ENCODE measurements around the gene MS4A10.

Gene MS4A10

DNA sequence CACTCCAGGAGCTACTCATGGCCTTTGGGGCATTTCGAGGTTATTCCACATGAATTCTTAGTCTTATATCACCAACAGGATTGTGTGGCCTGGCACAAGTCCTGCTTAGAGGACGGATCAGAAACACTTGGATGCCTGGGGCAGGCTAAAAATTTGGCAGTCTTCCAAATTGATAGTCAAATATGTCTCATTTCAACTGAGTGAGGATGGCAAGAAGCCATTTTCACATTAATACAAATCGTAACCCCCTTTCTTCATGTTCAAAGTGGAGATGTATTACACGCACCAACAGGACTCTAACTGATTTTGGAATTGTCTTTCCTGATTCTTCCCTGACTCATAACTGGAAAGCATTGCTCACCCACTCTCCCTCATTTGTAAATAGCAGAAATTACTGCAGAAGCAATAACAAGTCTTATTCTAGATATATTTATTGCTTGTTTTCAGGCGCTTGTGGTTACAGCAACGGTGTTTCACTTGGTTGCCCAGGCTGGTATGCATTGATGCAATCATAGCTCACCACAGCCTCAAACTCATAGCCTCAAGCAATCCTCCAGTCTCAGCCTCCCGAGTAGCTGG, 46.5 kb downstream of the MS4A10 start:
- DNase-seq, result no peak

DNA sequence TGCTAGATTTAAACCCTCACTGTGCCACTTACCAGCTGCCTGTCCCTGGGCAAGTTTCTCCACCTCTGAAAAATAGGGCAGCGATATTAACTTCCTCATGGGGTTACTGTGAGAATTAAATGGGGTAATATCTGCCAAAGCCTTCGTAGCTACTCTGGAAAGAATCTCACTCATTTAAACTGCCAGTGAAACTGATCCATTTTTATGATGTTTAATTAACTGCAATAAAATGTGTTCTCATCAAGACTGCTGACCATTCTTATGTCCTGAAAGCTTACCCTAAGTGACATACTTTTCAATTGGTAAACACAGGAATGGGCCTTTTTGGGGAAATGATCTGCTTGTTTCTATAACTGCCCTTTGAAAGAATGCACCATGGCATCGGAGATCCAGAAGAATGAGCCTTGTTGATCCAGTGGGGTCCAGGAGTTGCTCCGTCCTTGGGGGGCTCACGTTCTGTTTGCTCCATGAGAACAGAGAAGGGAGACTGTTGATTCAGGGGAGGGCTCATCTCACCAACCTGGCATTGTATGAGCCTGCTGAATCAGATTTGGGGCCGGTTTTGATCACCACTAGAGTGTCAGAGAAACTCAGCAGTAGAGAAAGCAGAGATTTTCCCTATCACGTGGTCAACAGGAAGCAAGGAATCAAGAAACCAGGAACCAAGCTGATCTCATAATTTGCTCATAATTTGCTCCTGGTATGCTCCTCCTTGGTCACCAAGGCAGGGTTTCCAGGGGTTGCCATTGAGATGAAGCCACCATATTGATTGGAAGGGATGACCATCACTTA, 49.8 kb downstream of the MS4A10 start:
- DNase-seq, result no peak

DNA sequence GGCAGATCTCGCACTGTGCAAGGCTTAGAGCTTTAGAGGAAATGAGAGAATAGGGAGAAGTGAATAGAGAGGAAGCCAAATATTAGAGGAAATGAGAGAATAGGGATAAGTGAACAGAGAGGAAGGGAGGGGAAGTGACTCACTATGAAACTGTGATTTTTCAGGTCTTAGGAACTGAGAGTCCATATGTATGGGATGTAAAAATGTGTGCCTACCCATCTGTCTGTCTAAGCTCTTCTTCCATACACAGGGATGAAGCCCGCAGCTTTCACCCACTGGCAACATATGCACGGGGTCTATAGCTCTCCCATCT, 50.4 kb downstream of the MS4A10 start:
- no peak for DNase-seq

DNA sequence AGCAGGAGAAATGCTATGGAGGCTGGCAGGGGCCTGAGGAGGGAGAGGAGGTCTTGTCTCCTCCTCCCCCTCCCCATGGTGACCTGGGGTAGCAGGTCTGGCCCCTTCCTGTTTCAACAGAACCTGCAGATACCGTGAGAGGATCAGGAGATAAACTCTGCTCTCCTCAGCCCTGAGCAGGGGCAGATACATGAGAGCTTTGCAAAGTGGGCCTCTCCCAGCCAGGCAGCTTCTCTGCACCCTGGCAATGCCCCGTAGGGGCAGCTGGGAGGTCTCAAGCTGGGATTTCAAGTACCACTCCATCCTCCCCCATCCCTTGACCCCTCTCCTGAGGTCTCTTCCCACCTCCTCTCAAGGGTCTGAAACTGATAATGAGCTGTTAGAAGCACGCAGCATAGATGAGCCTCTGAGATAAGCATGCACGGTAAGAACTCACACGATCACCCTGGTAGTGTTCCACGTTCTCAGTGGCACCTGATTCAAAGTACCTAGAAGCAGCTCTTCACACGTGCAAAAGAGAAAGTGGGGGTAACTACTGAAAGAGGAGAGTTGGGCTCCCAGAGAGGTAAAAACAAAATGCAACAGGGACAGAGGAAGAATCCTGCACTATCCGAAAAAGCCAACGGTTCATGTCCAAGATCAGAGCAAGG, 51.9 kb downstream of the MS4A10 start:
- no peak for DNase-seq

DNA sequence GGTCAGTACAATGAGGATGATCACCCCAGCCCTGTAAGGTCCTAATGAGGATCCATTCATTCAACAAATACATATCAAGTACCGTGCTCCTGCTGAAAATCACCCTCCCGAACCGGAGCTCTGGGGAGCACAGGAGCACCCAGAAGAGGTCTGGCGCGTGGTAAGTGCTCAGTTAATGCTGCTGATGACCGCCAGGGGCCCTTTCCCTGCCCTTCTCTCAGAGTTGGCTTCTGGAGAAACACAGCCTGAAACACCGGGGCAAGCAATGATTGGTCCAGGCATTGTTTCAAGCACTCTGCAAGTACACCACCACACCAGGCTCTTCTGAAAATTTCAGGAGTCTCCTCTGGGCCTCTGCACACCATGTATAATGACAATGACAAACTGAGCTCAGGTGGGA, 53.0 kb downstream of the MS4A10 start:
- DNase-seq, result no peak

DNA sequence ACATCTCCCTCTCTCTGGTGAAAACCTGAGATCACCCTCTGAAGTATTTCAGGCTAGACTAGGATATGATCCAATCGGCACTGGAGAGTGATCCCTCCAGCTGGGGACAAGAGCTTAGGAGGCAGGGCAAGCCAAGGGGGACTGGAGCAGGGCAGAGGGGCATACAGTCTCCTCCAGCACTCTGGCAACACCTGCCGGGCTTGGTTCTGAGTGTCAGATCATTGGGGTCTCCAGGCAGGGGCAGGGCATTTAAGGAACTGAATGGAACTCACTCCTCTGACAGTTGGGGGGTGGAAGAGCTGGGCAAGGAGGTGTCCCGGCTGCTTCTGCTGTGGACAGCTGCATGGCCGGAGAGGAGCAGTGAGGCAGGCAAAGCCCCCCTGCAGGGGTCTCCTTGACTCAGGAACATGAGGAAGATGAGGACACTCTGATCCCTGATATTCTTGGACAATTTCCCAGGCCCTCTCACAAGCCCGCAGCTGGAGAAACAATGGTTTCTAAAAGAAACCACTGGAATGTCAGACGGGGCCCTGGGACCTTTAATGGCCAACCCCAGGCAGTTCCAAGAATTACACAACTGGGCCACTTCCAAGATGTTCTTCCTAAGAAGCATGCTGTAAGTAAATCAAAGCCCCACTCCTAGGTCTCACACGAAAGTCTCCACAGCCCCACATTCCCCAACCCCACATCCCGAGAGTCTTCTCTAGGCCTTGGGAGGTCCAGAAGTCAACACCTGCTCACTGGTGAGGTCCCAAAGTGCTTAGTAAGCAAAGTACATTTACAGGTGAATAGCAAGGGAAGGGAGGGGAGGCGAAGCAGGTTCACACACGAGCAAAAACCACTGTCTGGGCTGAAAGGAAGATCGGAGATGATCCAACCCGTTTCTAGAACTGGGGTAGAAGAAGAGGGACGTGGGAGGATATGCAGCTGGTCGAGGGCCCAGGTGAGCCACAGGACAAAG, 55.6 kb downstream of the MS4A10 start:
- DNase-seq, result no peak

DNA sequence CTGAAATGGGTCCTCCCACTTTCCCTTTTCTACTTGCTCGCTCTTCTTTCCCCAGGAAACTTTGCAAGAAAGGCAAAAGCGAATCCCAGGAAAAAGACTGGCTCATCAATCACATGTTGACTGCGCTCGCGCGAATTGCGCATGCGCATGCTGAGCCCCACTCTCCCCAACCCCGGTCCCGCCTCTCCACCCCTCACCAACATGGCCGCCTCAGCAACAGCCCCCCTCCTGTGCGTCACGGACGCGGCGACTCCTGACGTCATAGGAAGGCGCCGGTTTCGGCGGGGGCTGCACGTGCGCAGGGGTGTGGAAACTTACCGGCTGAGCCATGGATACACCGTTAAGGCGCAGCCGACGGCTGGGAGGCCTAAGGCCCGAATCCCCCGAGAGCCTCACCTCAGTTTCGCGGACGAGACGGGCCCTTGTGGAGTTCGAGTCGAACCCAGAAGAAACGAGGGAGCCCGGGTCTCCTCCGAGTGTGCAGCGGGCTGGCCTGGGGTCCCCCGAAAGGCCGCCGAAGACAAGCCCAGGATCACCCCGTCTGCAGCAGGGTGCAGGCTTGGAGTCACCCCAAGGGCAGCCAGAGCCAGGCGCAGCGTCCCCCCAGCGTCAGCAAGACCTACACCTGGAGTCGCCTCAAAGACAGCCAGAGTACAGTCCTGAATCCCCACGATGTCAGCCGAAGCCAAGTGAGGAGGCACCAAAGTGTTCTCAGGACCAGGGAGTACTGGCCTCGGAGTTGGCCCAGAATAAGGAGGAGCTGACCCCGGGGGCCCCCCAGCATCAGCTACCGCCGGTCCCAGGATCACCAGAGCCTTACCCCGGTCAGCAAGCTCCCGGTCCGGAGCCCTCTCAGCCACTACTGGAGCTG, 56.9 kb downstream of the MS4A10 start, which contains the start of gene CCDC86:
Gene CCDC86, plus strand, starts transcription at position 317 of the 871 bp plus-strand sequence. Its CDS starts 12 bp downstream, at position 329.
- peak; percentile 77 for DNase-seq

DNA sequence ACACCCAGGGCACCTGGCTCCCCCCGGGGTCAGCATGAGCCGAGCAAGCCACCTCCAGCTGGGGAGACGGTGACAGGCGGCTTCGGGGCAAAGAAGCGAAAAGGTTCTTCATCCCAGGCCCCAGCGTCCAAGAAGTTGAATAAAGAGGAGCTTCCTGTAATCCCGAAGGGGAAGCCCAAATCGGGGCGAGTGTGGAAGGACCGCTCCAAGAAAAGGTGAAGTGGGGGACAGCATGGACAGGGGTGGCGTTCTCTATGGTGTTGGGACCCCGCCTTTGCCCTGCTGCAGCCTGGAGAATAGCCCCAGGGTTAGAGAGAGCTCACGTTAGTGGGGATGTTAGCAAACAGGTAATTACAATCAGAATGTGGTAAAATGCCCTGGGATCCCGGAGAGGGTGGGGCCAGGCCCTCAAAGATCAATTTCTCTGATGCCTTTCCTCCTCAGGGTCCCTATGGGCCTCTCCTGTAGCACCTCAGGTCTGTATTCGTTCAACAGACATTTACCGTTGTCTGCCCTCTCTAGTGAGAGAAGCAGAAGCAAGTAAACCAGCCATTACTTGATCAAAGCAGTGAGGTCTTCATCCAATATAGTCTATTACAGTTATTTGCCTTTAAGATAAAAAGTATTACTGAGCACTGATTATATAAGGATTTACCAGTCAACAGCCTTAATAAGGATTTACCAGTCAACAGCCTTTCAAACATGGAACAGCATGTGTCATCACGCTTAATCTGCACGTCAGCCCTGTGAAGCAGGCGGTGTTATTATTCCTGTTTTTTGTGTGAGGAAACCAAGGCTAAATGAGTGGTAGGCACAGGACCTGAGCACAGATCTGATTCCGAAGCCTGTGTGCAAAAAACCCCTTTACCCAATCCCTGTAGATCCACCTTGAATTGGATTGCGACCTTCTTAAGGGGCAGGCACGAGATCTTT, 57.8 kb downstream of the MS4A10 start:
- DNase-seq, result no peak

DNA sequence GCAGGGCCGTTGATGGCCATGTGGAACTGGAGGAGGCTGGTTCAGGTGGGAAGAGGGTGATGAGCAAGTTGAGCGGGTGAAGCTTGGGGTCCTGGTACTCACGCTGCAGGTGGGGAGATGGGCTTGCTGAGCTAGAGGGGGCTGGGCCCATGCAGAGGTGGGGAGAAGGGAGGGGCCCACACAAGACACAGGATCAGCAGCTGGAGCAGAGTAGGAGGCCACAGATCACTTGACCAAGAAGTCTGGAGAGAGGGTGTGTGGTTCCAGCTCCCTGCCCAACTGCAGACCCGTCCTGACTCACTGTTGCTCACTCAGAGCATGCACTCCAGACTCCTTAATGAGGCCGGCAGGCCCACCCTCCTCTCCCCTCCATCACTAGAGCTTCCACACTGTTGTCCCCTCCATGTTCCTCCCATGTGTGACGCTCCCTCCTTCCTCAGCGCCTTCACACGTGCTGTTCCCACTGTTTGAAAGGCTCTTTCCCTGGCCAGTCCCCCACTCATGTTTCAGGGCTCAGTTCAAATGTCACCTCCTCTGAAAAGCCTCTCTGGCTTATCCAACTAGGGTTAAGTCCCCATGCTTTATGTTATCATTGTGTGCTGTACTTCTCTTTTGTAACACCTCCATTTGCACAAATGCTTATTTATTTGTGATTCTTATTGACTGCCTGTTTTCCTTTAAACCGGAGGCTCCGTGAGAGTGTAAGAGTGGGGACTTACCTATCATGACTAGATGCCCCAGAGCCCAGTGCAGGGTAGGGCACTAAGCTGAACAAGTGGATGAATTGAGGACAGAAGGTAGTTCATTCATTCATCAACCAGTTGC, 59.1 kb downstream of the MS4A10 start:
- DNase-seq, result no peak

DNA sequence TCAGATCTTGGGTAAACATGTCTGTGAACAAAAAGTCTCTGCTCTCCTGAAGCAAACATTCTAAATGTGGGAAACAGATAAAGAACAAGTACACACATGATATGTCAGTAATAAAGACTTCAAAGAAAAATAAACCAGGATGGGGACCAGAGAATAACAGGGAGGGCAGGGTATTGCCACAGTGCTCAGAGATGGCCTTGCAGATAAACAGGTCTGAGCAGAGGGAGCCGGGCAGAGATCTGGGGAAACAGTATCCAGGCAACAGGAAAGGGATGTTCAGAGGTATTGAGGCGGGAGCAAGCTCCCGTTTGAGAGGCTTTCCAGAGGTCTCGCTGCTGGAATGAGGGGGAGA, 59.7 kb downstream of the MS4A10 start:
- DNase-seq, result no peak

DNA sequence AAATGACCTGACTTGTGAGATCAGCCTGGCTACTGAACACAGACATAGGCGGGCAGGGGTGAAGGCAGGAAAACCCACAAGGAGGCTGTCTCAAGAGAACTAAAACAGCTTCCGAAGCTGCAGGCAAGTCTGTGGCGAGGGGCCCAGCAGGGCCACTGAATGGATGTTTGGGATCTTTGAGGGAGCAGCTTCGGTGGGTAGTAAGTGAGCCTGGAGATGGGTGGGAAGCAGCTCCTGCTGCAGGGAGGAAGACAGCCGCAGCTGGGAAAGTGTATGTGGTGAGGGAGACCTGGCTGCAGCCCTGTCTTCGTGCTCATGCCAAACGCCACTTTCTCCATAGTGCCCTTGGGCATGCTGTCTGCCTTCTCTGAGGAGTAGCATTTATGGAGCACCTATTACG, 60.2 kb downstream of the MS4A10 start:
- DNase-seq, result no peak

DNA sequence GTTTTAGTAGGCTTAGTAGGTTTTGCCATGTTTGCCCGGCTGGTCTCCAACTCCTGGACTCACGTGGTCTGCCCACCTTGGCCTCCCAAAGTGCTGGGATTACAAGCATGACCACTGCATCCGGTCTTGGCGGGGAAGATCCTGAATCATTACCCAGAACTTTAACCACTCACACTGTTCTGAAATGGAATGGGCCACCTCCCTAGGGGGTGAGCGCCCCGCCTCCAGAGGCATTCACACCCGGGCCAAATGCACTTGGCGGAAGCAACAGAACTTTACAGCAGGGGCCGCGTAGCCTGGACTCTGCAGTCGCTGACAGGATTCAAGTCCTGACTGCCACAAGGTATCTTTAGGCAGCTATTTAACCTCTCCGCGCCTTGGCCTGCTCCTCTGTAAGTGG, 62.1 kb downstream of the MS4A10 start:
- no peak for DNase-seq

DNA sequence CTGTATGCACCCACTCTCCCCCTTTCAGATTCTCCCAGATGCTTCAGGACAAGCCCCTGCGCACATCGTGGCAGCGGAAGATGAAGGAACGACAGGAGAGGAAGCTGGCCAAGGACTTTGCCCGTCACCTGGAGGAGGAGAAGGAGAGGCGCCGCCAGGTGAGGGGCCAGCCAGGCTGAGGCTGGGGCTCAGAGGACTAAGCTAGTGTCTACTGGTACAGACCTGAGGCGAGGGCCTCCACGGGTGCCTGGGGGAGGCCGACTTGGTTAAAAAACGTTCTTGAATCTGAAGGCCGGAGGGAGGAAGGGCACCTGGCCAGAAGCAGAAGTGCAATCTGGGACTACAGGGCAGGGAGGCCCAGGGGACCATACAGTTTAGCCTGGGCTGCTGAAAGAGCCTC, 62.8 kb downstream of the MS4A10 start:
- DNase-seq, result no peak

DNA sequence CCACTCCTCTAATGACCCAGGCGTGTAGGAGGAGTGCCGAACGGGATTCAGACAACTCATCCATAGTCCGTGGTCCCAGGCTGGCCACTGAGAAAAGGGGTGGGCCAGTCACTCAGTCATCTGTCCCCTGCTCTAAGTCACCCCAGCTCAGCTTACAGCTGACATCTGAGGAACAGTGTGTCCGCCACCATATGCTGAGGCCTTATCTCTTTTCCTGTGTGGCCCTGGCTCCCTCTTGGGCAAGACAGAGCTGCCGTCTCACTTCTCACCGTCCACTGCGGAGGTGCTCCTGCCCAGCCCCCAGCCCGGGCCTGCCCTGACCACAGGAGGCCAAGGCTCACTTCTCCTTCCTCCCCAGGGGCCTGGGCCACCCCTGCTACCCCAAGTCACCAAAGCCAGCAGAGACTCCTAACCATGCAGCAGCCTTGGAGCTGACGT, 63.6 kb downstream of the MS4A10 start:
- DNase-seq, result no peak

DNA sequence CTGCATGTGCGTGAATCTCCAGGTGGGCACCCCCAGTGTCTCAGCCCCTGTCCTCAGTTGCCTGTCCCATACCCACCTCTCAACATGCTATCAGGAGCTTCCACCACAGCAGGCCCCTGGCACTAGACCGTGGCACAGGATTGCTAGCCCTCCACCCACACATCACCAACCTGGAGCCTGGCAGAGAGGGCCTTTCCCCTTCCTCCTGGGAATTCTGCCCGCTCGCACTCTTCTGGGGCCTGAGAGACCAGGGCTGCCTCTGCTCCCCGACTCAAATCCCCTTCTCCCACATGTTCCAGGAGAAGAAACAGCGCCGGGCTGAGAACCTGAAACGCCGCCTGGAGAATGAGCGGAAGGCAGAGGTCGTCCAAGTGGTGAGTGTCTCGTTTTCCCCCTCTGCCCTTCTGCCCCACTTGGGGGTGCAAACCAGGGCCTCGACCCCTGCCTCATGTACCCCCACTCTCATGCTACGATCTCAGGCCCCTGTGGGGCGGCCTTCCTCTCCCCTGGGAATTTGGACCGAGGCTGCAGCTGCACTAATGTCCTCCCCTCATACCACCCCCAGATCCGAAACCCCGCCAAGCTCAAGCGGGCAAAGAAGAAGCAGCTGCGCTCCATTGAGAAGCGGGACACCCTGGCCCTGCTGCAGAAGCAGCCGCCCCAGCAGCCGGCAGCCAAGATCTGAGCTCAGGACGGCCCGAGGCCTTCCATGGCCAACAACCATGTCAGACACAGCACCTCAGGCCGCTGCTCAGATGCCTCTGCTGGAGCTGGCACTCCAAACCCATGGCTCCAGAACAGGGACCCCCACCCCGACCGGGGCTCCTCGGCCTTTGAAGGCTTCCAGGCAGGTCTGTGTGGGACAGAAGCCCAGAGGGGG, 64.7 kb downstream of the MS4A10 start:
- DNase-seq, result no peak
